Cardiac fibroblast (primary cell): ENCODE measurements around the gene CDKL5.
A peak's percentile ranks its signal among the peaks of the same experiment; 100 is the strongest.

Source experiments
- DNase-seq, 2 donors: peaks; one replicate each; pipeline versions ENCODE4 v3.0.0 to v3.0.0-alpha.2; 2010; ENCODE audit warnings: low read depth in 2 of 2
- H3K4me3 ChIP-seq, 2 donors: replicated peaks in 1 of 2; 1 replicate in 1 of 2; 2 replicates in 1 of 2; pipeline ENCODE4 v1.5.1; 2011; ENCODE audit warnings: low read depth in 2 of 2, low read length in 2 of 2, mild to moderate bottlenecking in 2 of 2, moderate library complexity in 1 of 2
- TF ChIP-seq, protein P1 (sequence below): IDR thresholded peaks from one replicate; pipeline ENCODE4 v1.5.1; 2011; ENCODE audit warnings: low read depth, mild to moderate bottlenecking, low read length, inconsistent platforms

CDKL5 gene

GRCh38 chrX:18701621-18702361 is 276.4 kb downstream of the CDKL5 start:
- no peak overlapping the region for H3K4me3 ChIP-seq
- TF ChIP-seq, protein P1, sequence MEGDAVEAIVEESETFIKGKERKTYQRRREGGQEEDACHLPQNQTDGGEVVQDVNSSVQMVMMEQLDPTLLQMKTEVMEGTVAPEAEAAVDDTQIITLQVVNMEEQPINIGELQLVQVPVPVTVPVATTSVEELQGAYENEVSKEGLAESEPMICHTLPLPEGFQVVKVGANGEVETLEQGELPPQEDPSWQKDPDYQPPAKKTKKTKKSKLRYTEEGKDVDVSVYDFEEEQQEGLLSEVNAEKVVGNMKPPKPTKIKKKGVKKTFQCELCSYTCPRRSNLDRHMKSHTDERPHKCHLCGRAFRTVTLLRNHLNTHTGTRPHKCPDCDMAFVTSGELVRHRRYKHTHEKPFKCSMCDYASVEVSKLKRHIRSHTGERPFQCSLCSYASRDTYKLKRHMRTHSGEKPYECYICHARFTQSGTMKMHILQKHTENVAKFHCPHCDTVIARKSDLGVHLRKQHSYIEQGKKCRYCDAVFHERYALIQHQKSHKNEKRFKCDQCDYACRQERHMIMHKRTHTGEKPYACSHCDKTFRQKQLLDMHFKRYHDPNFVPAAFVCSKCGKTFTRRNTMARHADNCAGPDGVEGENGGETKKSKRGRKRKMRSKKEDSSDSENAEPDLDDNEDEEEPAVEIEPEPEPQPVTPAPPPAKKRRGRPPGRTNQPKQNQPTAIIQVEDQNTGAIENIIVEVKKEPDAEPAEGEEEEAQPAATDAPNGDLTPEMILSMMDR = no peak
- DNase-seq = peak; percentile 13 to 33

DNA sequence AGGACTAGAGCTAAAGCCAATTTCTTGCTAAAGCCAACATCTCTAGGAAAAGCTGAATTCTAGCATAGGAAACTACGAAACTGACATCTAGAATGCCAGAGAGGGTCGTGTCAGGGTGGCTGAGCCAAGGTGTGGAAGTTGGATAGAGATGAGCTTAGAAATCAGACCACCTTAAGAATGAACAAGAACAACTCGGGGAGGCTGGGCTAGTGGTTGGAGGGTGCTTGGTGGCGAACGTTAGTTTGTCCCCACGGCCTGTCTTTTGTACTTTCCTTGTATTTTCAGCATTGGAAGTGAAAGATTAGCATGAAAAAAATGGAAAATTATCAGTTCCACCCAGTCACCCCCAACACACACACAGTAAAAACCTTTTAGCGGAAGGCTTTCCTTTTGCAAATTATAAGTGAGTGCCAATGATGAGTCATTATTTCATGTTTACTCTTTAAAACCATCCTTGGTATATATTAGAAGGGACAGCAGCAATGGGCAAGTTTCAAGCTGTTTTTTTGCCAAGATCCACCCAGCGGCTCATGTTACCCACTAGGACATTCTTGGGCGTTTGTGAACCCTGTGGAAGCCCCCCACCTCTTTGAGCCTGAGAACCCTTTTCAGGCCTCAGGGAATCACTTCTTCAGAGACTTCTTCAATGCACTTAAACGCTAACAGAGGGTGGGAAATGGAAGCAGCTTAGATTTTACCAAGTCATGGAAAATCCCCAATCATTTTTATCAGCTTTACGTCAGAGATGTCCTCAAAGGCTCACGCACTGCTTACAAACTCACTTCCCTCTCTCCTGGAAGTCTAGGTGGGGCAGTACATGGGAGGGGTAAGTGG is 277.2 kb downstream of the CDKL5 start:
- peak; percentile 57 to 85 for DNase-seq
- TF ChIP-seq, protein P1 = no peak
- no peak overlapping the region for H3K4me3 ChIP-seq
